LNCaP clone FGC (cell line): ENCODE results near the gene CPA1.

Source experiments
- DNase-seq: peaks from one replicate; pipeline ENCODE4 v3.0.0-alpha.2; 2011; ENCODE audit warnings: low read depth
- H3K4me3 ChIP-seq: 2 replicates; pipeline ENCODE4 v1.5.1; 2011; ENCODE audit warnings: mild to moderate bottlenecking, low read depth, low read length, control low read depth
- CTCF ChIP-seq: IDR thresholded peaks from 2 replicates; pipeline ENCODE4 v1.5.1; 2012; ENCODE audit warnings: mild to moderate bottlenecking; ENCODE audit not compliant: control insufficient read depth, insufficient read depth; ENCODE audit errors: extremely low read depth

Gene CPA1

DNA sequence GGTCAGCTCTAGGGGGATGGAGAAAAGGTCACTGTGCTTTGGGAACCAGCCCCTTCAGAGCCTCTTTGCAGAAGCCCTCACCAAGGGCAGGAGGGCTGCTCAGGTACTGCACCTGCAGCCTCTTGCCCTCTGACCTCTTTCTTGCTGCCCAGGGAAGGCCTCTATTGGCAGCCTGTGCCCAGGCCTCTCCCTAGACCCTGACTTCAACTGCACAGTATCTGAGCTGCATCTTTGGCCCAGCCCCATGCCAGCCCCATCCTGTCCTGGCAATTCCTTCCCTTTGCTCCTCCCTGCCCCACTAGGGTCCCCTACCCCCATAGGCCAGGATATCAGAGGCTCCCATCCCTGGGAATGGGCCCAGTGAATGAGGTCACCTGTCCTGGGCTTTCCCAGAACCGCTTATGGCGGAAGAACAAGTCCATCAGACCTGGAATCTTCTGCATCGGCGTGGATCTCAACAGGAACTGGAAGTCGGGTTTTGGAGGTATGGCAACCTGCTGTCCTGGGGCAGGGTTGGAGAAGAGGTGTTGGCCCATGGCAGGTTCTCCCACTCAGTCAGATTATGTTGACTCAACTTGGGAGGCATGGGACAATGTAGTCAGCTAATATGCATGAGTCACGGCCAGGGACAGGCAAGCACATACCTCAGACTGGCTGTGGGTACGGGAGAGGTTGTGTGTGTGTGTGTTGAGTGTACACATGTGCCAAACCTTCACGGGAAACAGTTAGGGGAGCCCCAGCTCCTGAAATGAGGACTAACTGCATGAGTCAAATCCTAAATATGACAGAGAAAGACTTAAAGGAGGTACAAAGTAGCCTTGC is 17.1 kb upstream of the CPA1 start:
- TF ChIP-seq CTCF: no peak
- no peak overlapping the region for H3K4me3 ChIP-seq
- DNase-seq: no peak

GRCh38 chr7:130364451-130364850 is 15.8 kb upstream of the CPA1 start:
- H3K4me3 ChIP-seq: no peak overlapping the region
- TF ChIP-seq CTCF: no peak
- no peak for DNase-seq

GRCh38 chr7:130365088-130365487 is 15.2 kb upstream of the CPA1 start:
- no peak overlapping the region for H3K4me3 ChIP-seq
- DNase-seq: no peak
- TF ChIP-seq CTCF: no peak

- no peak overlapping the region for H3K4me3 ChIP-seq
- TF ChIP-seq CTCF: no peak
- DNase-seq: no peak
Measured at GRCh38 chr7:130365511-130366441, 14.5 kb upstream of the CPA1 start.

GRCh38 chr7:130366564-130366963 is 13.7 kb upstream of the CPA1 start:
- H3K4me3 ChIP-seq: no peak overlapping the region
- no peak for TF ChIP-seq CTCF
- no peak for DNase-seq

DNA sequence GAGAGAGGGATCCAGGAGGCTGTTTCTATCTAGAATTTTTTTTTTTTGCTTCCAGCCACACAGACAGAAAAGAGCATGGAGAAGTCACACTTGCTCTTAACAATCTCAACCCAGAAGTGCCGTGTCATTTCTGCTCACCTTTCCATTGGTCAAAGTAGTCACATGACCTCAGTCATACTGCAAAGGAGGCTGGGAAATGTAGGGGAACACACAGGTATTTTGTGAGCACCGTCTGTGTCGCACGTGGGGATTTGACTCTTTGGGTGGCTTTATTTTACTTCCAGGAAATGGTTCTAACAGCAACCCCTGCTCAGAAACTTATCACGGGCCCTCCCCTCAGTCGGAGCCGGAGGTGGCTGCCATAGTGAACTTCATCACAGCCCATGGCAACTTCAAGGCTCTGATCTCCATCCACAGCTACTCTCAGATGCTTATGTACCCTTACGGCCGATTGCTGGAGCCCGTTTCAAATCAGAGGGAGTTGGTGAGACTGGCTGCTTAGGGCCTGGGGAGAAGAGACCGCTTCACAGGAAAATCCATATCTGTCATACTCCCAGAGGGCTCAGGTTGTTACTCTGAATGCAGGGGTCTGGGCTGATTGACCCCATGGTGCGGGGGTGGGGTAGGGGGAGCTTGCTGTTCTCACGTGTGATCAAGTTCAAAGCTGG is 13.1 kb upstream of the CPA1 start:
- TF ChIP-seq CTCF: no peak
- DNase-seq: no peak
- H3K4me3 ChIP-seq: no peak overlapping the region
